ENCODE results near the gene TMEM171.

GRCh38 chr5:73117088-73117740 lies 3.2 kb upstream of the TMEM171 start:
- TF ChIP-seq CTCF (conservative IDR thresholded peaks at IDR 0.05) (no peak), ZFX (IDR thresholded peaks at IDR 0.05) (no peak)
